Activated T-helper 1 cell treated with Interleukin-2 at 50 U/mL for 16 hours (primary cell): ENCODE data around the gene SMG5.
"Not testable (repeated sequence)": the region's sequence is repeated elsewhere in the genome, so short reads cannot be mapped to it uniquely, and the experiment has no call there.

ENCODE experiments used
- DNase-seq: peaks from one replicate; pipeline ENCODE4 v3.0.0-alpha.2; 2020; ENCODE audit warnings: low read depth

SMG5 gene

GRCh38 chr1:156244126-156244525, 38.5 kb downstream of the SMG5 start:
- DNase-seq = no peak

DNA sequence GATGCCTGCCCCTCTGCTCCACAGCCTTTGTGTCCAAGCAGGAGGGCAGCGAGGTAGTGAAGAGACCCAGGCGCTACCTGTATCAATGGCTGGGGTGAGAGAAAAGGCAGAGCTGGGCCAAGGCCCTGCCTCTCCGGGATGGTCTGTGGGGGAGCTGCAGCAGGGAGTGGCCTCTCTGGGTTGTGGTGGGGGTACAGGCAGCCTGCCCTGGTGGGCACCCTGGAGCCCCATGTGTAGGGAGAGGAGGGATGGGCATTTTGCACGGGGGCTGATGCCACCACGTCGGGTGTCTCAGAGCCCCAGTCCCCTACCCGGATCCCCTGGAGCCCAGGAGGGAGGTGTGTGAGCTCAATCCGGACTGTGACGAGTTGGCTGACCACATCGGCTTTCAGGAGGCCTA, 39.9 kb downstream of the SMG5 start:
- DNase-seq = no peak

- no peak for DNase-seq
Measured at GRCh38 chr1:156241926-156242325, 40.7 kb downstream of the SMG5 start, which contains the start of gene BGLAP. Gene BGLAP (plus strand): TSS chr1:156242184. CDS start chr1:156242232, 48 bp downstream.

DNA sequence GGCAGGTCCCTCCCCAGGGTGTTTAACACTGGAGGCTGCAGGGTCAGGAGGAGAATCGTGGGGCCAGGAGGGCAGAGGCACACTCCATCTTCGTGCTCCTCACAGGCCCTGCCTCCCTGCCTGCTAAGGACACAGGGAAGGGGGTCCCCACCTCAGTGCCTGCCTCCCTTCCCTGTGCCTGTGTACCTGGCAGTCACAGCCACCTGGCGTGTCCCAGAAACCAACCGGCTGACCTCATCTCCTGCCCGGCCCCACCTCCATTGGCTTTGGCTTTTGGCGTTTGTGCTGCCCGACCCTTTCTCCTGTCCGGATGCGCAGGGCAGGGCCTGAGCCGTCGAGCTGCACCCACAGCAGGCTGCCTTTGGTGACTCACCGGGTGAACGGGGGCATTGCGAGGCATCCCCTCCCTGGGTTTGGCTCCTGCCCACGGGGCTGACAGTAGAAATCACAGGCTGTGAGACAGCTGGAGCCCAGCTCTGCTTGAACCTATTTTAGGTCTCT, 41.3 kb downstream of the SMG5 start:
- no peak for DNase-seq

DNA sequence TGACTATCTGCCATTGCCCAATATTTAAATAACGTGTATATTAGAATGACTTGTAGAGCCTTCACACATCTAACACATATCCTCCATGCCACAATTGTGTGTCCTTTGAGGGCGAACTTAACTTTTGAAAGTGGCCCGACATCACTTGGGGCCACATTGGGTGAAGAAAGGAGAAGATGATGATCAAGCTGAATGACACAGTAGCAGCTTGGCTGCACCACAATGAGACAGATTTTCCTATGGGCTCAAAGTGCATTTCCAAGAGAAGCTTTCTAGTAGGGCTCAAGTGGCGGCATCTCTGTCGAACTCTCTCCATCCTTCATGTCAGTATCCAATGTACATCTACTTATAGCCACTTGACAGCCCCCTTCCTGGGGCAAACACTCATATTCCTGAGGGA, 44.4 kb downstream of the SMG5 start:
- no peak for DNase-seq

DNA sequence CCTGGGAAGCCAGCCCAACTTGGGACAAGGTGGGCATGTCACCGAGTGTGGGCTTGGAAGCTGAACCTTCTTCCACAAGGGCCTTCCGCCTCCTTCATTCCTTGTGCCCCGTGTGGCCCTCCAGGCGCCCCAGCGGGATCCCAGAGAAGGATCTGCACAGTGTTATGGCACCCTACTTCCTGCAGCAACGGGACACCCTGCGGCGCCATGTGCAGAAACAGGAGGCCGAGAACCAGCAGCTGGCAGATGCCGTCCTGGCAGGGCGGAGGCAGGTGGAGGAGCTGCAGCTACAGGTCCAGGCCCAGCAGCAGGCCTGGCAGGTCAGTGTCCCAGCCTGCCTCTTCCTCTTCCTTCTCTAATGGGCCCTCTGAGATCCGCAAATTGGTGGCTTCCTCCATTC, 46.5 kb downstream of the SMG5 start:
- DNase-seq = no peak

DNA sequence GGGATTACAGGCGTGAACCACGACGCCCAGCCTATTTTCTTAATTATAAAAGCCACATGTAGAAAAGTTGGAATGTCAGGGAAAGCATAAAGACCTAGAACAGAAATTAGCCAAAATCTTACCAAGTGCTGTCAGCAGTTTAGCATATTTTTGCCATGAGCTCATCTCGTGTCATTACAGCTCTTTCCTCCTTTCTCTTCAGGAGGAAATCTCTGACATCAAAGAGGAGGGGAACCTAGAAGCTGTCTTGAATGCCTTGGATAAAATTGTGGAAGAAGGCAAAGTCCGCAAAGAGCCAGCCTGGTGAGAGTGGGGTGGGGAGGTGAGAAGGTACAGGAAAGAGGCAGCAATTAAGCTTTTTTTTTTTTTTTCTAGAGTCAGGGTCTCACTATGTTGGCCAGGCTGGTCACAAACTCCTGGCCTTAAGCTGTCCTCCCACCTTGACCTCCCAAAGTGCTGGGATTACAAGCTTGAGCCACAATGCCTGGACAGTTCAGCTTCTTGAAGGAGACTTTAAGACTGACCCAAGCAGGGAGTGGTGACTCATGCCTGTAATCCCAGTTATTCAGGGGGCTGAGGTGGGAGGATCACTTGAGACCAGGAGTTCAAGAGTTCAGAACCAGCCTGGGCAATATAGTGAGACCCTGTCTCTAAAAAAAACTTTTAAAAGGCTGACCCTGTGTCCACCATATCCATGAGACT, 49.0 kb downstream of the SMG5 start:
- no peak for DNase-seq

DNA sequence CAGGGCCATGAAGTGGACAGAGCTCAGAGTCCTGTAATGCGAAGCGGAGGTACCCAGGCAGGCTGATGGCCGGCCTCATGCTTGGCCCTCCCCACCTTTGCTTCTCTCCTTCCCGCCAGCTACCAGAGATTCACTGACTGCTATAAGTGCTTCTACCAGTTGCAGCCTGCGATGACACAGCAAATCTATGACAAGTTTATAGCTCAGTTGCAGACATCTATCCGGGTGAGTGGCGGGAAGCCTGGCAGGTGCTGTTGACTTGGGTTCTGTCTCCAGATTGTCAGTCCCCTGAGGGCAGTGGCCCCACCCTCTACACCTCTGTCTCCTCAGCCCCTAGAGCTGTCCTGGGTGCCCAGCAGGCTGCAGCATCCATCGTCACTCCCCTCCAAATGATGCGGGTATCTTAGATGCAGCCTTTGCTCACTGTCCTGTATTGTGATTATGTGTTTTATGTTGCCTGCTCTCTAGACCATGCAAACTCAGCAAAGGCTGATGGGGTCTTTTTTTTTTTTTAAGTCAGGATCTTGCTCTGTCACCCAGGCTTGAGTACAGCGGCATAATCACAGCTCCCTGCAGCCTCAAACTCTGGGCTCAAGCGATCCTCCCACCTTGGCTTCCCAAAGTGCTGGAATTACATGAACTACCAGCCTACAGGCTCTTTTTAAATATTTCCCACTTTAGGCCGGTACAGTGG, 50.3 kb downstream of the SMG5 start:
- DNase-seq = no peak

- DNase-seq = no peak
Measured at GRCh38 chr1:156230473-156230837, 52.2 kb downstream of the SMG5 start.

- no peak for DNase-seq
Measured at GRCh38 chr1:156229809-156230472, 52.7 kb downstream of the SMG5 start.

DNA sequence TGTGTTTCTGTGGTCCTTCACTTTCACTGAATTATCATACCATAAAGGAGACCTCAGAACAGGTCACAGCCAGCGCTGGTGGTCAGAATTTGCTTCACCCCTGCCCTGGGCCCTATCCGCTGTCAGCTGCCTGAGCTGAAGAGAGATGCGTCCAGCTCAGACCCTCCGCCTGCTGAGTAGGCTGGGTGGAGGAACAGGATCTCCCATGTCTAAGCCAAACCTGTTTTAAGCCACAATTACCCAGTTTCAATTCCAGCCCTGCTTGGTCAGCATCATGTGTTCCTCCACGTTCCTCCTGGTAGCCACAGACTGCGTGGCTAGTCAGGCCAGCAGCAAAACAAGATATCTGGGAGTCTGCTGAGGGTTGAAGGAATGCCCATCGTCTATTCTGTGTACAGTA, 54.1 kb downstream of the SMG5 start:
- no peak for DNase-seq

DNA sequence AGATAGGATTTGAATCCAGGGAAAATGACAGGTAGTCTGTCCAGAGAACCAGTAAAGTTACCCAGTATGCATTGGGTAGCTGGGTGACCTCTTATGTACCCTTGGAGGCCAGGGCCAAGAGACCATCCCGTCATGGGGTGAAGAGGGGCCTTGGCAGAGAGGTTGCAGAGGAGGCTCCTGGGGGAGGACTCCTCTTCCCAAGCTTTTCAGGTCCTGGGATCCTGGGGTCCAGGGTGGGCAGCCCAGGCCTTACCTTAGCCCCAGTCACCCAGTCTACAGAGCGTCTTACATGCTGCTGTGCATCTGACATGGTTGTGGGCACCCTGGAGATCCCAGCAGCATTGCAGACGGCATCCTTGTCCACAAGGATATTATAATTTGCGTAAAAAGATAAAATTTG, 55.8 kb downstream of the SMG5 start:
- no peak for DNase-seq

- no peak for DNase-seq
Measured at GRCh38 chr1:156226116-156226538, 56.5 kb downstream of the SMG5 start.

DNA sequence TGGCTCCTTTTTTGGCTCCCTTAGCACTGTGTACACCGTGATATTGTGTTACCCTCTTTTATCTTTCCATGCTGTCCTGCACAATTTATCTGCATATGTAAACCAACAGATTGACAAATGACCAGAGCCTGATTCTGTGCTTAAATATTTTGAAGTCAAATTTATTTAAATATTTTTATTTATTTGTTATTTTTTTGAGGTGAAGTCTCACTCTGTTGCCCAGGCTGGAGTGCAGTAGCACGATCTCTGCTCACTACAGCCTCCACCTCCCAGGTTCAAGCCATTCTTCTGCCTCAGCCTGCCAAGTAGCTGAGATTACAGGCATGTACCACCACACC, 57.0 kb downstream of the SMG5 start:
- no peak for DNase-seq

- no peak for DNase-seq
Measured at GRCh38 chr1:156221986-156222692, 60.5 kb downstream of the SMG5 start.

GRCh38 chr1:156220226-156220625, 62.4 kb downstream of the SMG5 start:
- no peak for DNase-seq

DNA sequence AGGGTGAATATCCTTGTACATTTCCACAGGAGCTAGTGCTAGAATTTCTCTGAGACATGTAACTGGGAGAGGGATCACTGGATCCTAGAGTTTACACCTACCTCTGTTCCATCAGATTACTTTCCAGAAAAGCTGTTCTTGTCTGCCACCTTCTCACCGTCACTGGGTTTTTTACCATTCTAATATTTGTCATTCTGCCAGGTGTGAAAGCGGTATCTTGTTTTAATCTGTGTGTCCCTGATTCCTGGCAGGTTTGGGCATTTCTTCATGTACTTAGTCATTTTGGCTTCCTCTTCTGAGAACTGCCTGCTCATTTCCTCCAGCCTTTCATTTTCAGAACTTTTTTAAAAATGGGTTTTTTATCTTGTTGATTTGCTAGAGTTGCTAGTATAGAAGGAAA, 64.8 kb downstream of the SMG5 start:
- no peak for DNase-seq

- not testable (repeated sequence) for DNase-seq
Measured at GRCh38 chr1:156216361-156217086, 66.1 kb downstream of the SMG5 start.

DNA sequence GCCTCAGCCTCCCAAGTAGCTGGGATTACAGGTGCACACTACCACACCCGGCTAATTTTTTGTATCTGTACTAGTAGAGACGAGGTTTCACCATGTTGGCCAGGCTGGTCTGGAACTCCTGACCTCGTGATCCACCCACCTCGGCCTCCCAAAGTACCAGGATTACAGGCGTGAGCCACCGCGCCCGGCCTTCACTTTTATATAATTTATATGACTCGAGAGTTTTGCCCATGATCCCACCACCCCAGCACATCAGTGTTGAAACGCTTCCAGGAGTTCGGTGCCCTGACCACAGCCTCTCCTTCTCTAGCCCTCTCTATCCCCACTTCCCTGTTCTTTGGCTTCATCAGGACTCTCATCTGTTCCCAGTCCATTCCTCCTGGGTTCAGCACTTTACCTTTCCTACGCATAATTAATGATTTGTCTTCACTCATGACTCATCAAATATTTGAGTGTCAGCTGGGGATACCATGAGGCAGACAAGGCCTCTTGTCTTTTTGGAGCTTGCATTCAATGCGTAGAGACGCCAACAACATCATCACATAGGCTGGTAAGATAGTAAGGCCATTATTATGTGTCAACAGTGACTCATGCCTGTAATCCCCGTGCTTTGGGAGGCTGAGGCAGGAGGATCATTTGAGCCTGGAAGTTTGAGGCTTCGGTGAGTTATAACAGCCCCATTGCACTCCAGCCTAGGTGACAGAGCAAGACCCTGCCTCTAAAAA, 68.4 kb downstream of the SMG5 start:
- DNase-seq = no peak

- no peak for DNase-seq
Measured at GRCh38 chr1:156213644-156213966, 69.0 kb downstream of the SMG5 start.
